Endothelial cell of umbilical vein (primary cell): ENCODE data around the gene TMEM14A. TPM values are rescaled to one million over a fixed set of nuclear protein-coding genes. Genes with fewer than 3 reads are reported as not detected.
"Not testable (repeated sequence)": the region's sequence is repeated elsewhere in the genome, so short reads cannot be mapped to it uniquely, and the experiment has no call there.

Experiments
- BruUV-seq: library from RNA; stranded (reverse); fragments of 400-500 nt; replicated peaks from 2 replicates; lab custom pipeline; 2021; lab: Mats Ljungman, UMichigan
- CTCF ChIA-PET: fragments of 300-600, 350-600 bp; sonication (Branson Sonifier 250); formaldehyde crosslinking; loops from one replicate; lab custom pipeline; 2021; ENCODE audit warnings: antibody characterized with exemption, inconsistent platforms; lab: Charles Lee
- POLR2A ChIA-PET: fragments of 300-600, 350-600 bp; sonication (Branson Sonifier 250); formaldehyde crosslinking; loops from one replicate; lab custom pipeline; 2021; ENCODE audit warnings: antibody characterized with exemption, inconsistent platforms; lab: Charles Lee
- DNase-seq: peaks from one replicate; pipeline ENCODE4 v3.0.0-alpha.2; 2011; ENCODE audit warnings: low read depth, low spot score
- FAIRE-seq: peaks from 2 replicates; lab custom pipeline; 2011; peaks lifted over from hg19 to GRCh38; lab: Jason Lieb, UNC
- H2AFZ ChIP-seq: 2 replicates; pipeline ENCODE4 v1.6.0; 2012; ENCODE audit warnings: low read depth, low read length, control low read depth, inconsistent platforms
- H3K27ac ChIP-seq: 2 replicates; pipeline ENCODE4 v1.5.1; 2011; ENCODE audit warnings: low read depth, mild to moderate bottlenecking, control low read depth, low read length, moderate library complexity; ENCODE audit not compliant: insufficient read depth
- H3K27me3 ChIP-seq, 2 experiments: 2 replicates each; pipeline versions ENCODE4 v1.6.0 to v1.6.1; 2011; ENCODE audit warnings: low read length in 2 of 2, mixed read lengths in 1 of 2; ENCODE audit not compliant: control insufficient read depth in 2 of 2, insufficient read depth in 2 of 2
- H3K36me3 ChIP-seq, 2 experiments: 2 replicates in 1 of 2; 3 replicates in 1 of 2; pipeline ENCODE4 v1.5.1; 2011; ENCODE audit warnings: low read length in 2 of 2, mild to moderate bottlenecking in 1 of 2, moderate library complexity in 1 of 2; ENCODE audit not compliant: control insufficient read depth in 2 of 2, insufficient read depth in 2 of 2; ENCODE audit errors: extremely low read depth in 1 of 2
- H3K4me1 ChIP-seq: 3 replicates; pipeline ENCODE4 v1.5.1; 2011; ENCODE audit warnings: mild to moderate bottlenecking, low read length; ENCODE audit not compliant: control insufficient read depth, insufficient read depth; ENCODE audit errors: extremely low read depth
- H3K4me2 ChIP-seq: 2 replicates; pipeline ENCODE4 v1.6.1; 2011; ENCODE audit warnings: low read length, control low read depth, mixed read lengths; ENCODE audit not compliant: insufficient read depth
- H3K4me3 ChIP-seq, 3 experiments: fragments of 200-600 bp in 1 of 3; sonication (generic), shearing (Covaris generic) in 1 of 3; replicated peaks in 1 of 3; 2 replicates each; pipeline ENCODE4 v1.5.1; 2011 to 2016; ENCODE audit warnings: control low read depth in 3 of 3, low read length in 3 of 3, mild to moderate bottlenecking in 2 of 3, inconsistent platforms in 1 of 3, low read depth in 1 of 3, moderate library complexity in 1 of 3; ENCODE audit not compliant: insufficient read depth in 1 of 3
- H3K79me2 ChIP-seq: 2 replicates; pipeline ENCODE4 v1.6.0; 2012; ENCODE audit warnings: low read length, inconsistent platforms; ENCODE audit not compliant: control insufficient read depth, insufficient read depth
- H3K9ac ChIP-seq: replicated peaks from 2 replicates; pipeline ENCODE3; 2011; ENCODE audit warnings: low read length, control low read depth; ENCODE audit not compliant: insufficient read depth; ENCODE audit errors: extremely low read depth
- H3K9me1 ChIP-seq: replicated peaks from 3 replicates; pipeline ENCODE4 v1.6.0; 2011; ENCODE audit warnings: mild to moderate bottlenecking, low read length; ENCODE audit not compliant: control insufficient read depth, insufficient read depth; ENCODE audit errors: extremely low read depth
- H3K9me3 ChIP-seq: replicated peaks from 2 replicates; pipeline ENCODE4 v1.5.1; 2012; ENCODE audit warnings: low read length, inconsistent platforms; ENCODE audit not compliant: control insufficient read depth, insufficient read depth
- H4K20me1 ChIP-seq: replicated peaks from 2 replicates; pipeline ENCODE3; 2011; ENCODE audit warnings: mild to moderate bottlenecking, low read length; ENCODE audit not compliant: control insufficient read depth, insufficient read depth; ENCODE audit errors: extremely low read depth
- CTCF ChIP-seq, 2 donors: IDR thresholded peaks; 1 replicate in 1 of 2; 2 replicates in 1 of 2; pipeline ENCODE4 v1.5.1; 2011; ENCODE audit warnings: low read length in 2 of 2, mild to moderate bottlenecking in 2 of 2, moderate library complexity in 2 of 2, control low read depth in 1 of 2, inconsistent platforms in 1 of 2, low read depth in 1 of 2; ENCODE audit not compliant: insufficient read depth in 1 of 2; ENCODE audit errors: extremely low read depth in 1 of 2
- EZH2 ChIP-seq: IDR thresholded peaks from 2 replicates; pipeline ENCODE4 v1.6.1; 2012; ENCODE audit warnings: borderline replicate concordance, low read depth, mild to moderate bottlenecking, moderate library complexity, low read length, inconsistent platforms; ENCODE audit not compliant: severe bottlenecking
- FOS ChIP-seq: IDR thresholded peaks from 2 replicates; pipeline ENCODE4 v1.6.1; 2011; ENCODE audit warnings: mild to moderate bottlenecking, low read length, moderate library complexity, borderline replicate concordance; ENCODE audit not compliant: insufficient read depth
- GATA2 ChIP-seq: IDR thresholded peaks from 2 replicates; pipeline ENCODE4 v1.7.0; 2011; ENCODE audit warnings: low read depth, mild to moderate bottlenecking, moderate library complexity, mixed read lengths, low read length; ENCODE audit not compliant: insufficient read length, insufficient read depth
- JUN ChIP-seq: IDR thresholded peaks from 2 replicates; pipeline ENCODE4 v1.6.1; 2011; ENCODE audit warnings: borderline replicate concordance, low read depth; ENCODE audit not compliant: insufficient read length, insufficient read depth
- MAX ChIP-seq: IDR thresholded peaks from 2 replicates; pipeline ENCODE4 v1.6.1; 2011; ENCODE audit not compliant: insufficient read depth, insufficient read length
- MYC ChIP-seq: IDR thresholded peaks from one replicate; pipeline ENCODE4 v1.6.1; 2011; ENCODE audit warnings: mild to moderate bottlenecking, low read depth, low read length
- POLR2A ChIP-seq: IDR thresholded peaks from 2 replicates; pipeline ENCODE4 v1.6.1; 2012; ENCODE audit warnings: low read depth, mild to moderate bottlenecking, control low read depth, low read length
- POLR2AphosphoS5 ChIP-seq: IDR thresholded peaks from 2 replicates; pipeline ENCODE4 v1.6.1; 2012; ENCODE audit warnings: low read depth, mild to moderate bottlenecking, control low read depth, low read length, moderate library complexity; ENCODE audit not compliant: insufficient read depth
- dilution Hi-C: fragments of 300-500 bp; cut with MboI; formaldehyde crosslinking; loops from one replicate; pipeline ENCODE4 v1.15.0; 2019; ENCODE audit warnings: low sequenced_read_pairs; ENCODE audit not compliant: extremely low pct_ligation_motif_present
- intact Hi-C: fragments of 100-400 bp; cut with micrococcal nuclease; formaldehyde crosslinking; loops from one replicate; pipeline ENCODE4 v1.10.0; 2022
- polyA plus RNA-seq, 4 experiments: library from polyadenylated mRNA; depleted of rRNA in 3 of 4; stranded (reverse) in 3 of 4; unstranded in 1 of 4; fragments of >200 nt; gene quantifications; 2 replicates each; pipeline versions ENCODE4 v1.2.1 to v1.2.3, GENCODE V29; 2011 to 2012; ENCODE audit warnings: missing spikeins in 1 of 4
- total RNA-seq: library from RNA; stranded (reverse); gene quantifications from 2 replicates; pipeline ENCODE4 v1.2.3, GENCODE V29; 2021

The TMEM14A gene
- total and polyA plus RNA-seq, 2 donors (not counting 3 experiments of a cell fraction or from before 2014, with no cell fraction given) = 19.5 to 33.7 TPM

GRCh38 chr6:52712136-52712535 lies 41.2 kb downstream of the TMEM14A start:
- dilution Hi-C loops (no loop called here), intact Hi-C loops (no loop called here)
- H3K4me1 ChIP-seq = no peaks in the 10 kb centered on the region
- no peak for DNase-seq
- H3K4me2 ChIP-seq = no peak overlapping the region
- CTCF ChIA-PET = no interaction called here
- no peak overlapping the region for H2AFZ ChIP-seq
- H3K4me3 ChIP-seq = no peak overlapping the region
- no peaks in the 10 kb centered on the region for H4K20me1 ChIP-seq
- POLR2A ChIA-PET = no interaction called here
- BruUV-seq = no TSS peak
- H3K9ac ChIP-seq = no peak overlapping the region
- H3K9me1 ChIP-seq = no peaks in the 10 kb centered on the region
- no peak for TF ChIP-seq POLR2A
- no peak for TF ChIP-seq FOS
- no peak for TF ChIP-seq EZH2
- TF ChIP-seq MYC = no peak
- TF ChIP-seq POLR2AphosphoS5 = no peak
- no peak for TF ChIP-seq CTCF (IDR thresholded peaks at IDR 0.05; ENCODE audit: extremely low read depth in 1 of 2, insufficient read depth in 1 of 2, low read depth in 1 of 2, low read length in 2 of 2)
- TF ChIP-seq MAX = no peak
- no peak for TF ChIP-seq GATA2
- no peak for TF ChIP-seq JUN
- no peaks in the 10 kb centered on the region for H3K36me3 ChIP-seq
- no peaks in the 10 kb centered on the region for H3K79me2 ChIP-seq
- no peaks in the 10 kb centered on the region for H3K27me3 ChIP-seq
- no peaks in the 10 kb centered on the region for H3K9me3 ChIP-seq
- FAIRE-seq = no peak
- no peak overlapping the region for H3K27ac ChIP-seq

- BruUV-seq, dilution Hi-C loops, H3K36me3 ChIP-seq, H3K4me1 ChIP-seq, H3K9me3 ChIP-seq, H3K79me2 ChIP-seq, H2AFZ ChIP-seq, intact Hi-C loops, H3K4me2 ChIP-seq, H3K27ac ChIP-seq, H3K9ac ChIP-seq, H3K9me1 ChIP-seq, POLR2A ChIA-PET, H3K27me3 ChIP-seq, H3K4me3 ChIP-seq, DNase-seq, FAIRE-seq, H4K20me1 ChIP-seq: not testable (repeated sequence)
- CTCF ChIA-PET = interaction anchor here (1.3 kb wide), 1 partner anchor 9 kb away, joined by 5 read pairs; no protein-coding TSS in a partner anchor
Measured at GRCh38 chr6:52714761-52715160, 43.8 kb downstream of the TMEM14A start.
